ENCODE measurements around the gene ARHGAP15. TPM values are rescaled to one million over a fixed set of nuclear protein-coding genes. Genes with fewer than 3 reads are reported as not detected.

Gene ARHGAP15
- total and polyA plus RNA-seq, 2 experiments from 2014 or later: 0.26 TPM; not detected in 1

GRCh38 chr2:143382573-143382972, 253.4 kb downstream of the ARHGAP15 start:
- Histone ChIP-seq H3K36me3 (ENCODE audit: insufficient read depth) (no peaks in the 10 kb centered on the region), H2AFZ (peak overlapping the region; percentile 44; the same call in 1 of the 2 replicates), H4K20me1 (replicated peaks; ENCODE audit: insufficient read depth) (no peaks in the 10 kb centered on the region), H3K4me2 (no peak overlapping the region), H3K79me2 (replicated peaks; ENCODE audit: insufficient read depth) (no peaks in the 10 kb centered on the region), H3K27me3 (ENCODE audit: insufficient read depth) (no peaks in the 10 kb centered on the region), H3K4me1 (ENCODE audit: insufficient read depth) (no peaks in the 10 kb centered on the region), H3K27ac (ENCODE audit: low read depth) (no peak overlapping the region), H3K4me3 (no peak overlapping the region), H3F3A (replicated peaks; ENCODE audit: low read depth) (no peaks in the 10 kb centered on the region), H3K9me2 (ENCODE audit: insufficient read depth) (no peaks in the 10 kb centered on the region)
- Mint-ChIP-seq H3K27me3 (ENCODE audit: insufficient read depth, low read depth, poor library complexity) (no peaks in the 10 kb centered on the region), H3K36me3 (ENCODE audit: low read depth) (no peaks in the 10 kb centered on the region), H3K4me1 (no peaks in the 10 kb centered on the region), H3K27ac (no peak overlapping the region), H3K4me3 (no peak overlapping the region), H3K9me3 (no peaks in the 10 kb centered on the region)
- DNase-seq (ENCODE audit: low spot score) (no peak), ATAC-seq (no peak)
- TF ChIP-seq ZNF331 (CRISPR knock-in tag; IDR thresholded peaks at IDR 0.05; ENCODE audit: low read depth) (no peak), CTCF (conservative IDR thresholded peaks at IDR 0.05; ENCODE audit: low read depth in 2 of 2) (no peak), POLR2AphosphoS5 (IDR thresholded peaks at IDR 0.05; ENCODE audit: low read depth) (no peak), ETS1 (IDR thresholded peaks at IDR 0.05) (no peak), ZNF462 (CRISPR knock-in tag; IDR thresholded peaks at IDR 0.05) (no peak), NANOG (IDR thresholded peaks at IDR 0.05; ENCODE audit: borderline replicate concordance) (no peak), EZH2 (IDR thresholded peaks at IDR 0.05; ENCODE audit: low read depth, unreplicated experiment) (no peak), ZNF114 (CRISPR knock-in tag; IDR thresholded peaks at IDR 0.05) (no peak), EZH2phosphoT487 (IDR thresholded peaks at IDR 0.05; ENCODE audit: unreplicated experiment) (no peak), CREB1 (CRISPR knock-in tag; IDR thresholded peaks at IDR 0.05; ENCODE audit: low read depth) (no peak), STAT1 (IDR thresholded peaks at IDR 0.05; ENCODE audit: unreplicated experiment) (no peak), JUNB (IDR thresholded peaks at IDR 0.05; ENCODE audit: unreplicated experiment) (no peak), REST (IDR thresholded peaks at IDR 0.05; ENCODE audit: unreplicated experiment) (no peak)

All from GM23338 (cell line).